Activated CD4-positive, CD25-positive, alpha-beta regulatory T cell treated with anti-CD3 and anti-CD28 coated beads, Interleukin-2, amount 50 U/mL, for 72 hours (primary cell): ENCODE results near the gene DSCAM.

Source experiments
- DNase-seq: peaks from one replicate; pipeline ENCODE4 v3.0.0; 2021

DSCAM gene

GRCh38 chr21:40152476-40152875 is 694.5 kb downstream of the DSCAM start:
- no peak for DNase-seq

GRCh38 chr21:40151611-40152010 is 695.3 kb downstream of the DSCAM start:
- DNase-seq, result no peak

GRCh38 chr21:40146216-40146837 is 700.6 kb downstream of the DSCAM start:
- no peak for DNase-seq

DNA sequence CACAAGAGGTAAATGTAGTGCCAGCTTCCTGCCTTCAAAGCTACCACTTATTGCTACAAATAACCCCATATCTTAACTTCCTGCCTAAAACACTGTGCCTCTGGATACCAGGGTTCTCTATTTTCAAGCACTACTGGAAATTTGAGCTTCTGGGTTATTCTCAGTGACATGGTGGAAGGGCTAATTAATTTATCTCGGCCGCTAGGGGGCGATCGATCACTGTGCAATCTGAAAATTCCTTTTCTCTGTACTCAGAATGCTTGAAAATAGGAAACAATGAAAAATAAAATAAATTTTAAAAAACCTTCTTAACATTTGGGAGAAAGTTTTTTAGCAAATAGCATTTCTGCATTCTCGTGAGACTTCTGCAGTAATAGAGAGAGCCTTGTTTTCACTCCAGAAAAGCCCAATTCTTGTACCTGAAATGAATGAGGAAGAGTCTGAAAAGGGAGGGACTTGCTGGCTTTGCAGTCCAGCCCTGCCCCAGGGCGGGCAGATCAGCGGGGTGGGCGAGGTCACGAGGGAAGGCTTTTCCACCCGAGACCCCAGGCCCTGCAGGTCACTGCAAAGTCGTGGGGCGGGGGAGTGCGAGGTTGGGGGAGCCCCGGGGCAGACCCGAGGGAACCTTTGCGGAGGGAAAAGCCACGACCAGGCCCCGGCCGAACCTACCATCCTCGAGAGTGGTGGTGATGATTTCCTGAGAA is 703.0 kb downstream of the DSCAM start:
- peak; percentile 33 for DNase-seq

DNA sequence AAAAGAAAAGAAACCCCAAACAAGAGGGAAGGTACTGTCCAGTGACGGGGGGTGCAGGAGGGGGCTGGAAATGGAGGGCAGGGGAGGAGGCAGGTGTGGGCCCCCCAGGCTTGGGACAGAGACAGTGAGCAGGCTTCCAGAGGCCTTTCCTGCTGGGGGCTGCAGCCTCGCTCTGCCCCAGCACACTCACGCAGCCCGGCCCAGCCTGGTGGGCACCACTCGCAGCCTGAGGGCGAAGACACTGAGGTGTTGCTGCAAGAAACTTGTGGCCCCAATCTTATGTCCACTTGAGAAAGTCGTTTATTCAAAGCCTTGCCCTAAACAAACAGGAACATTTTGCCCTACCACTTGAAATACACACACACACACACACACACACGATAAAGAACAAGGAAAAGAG is 705.3 kb downstream of the DSCAM start:
- no peak for DNase-seq

GRCh38 chr21:40140675-40141074 is 706.3 kb downstream of the DSCAM start:
- no peak for DNase-seq

- DNase-seq, result no peak
Measured at GRCh38 chr21:40139636-40140035, 707.3 kb downstream of the DSCAM start.

DNA sequence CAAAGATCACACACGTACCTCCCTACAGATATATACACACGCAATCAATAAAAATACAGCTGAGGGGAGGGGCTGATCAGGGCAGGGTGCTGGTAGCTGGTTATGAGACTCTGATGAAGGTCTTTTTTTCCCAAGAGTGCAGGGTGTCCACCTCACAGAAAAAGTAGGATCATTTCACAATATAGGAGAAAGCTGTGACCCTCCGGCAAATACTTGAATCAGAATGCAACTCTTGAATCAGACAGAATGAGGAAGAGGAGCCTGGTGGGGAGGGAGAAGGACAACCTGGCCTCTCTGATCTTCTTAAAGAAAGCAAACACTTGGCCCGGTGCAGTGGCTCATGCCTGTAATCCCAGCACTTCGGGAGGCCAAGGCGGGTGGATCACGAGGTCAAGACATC is 710.4 kb downstream of the DSCAM start:
- no peak for DNase-seq

DNA sequence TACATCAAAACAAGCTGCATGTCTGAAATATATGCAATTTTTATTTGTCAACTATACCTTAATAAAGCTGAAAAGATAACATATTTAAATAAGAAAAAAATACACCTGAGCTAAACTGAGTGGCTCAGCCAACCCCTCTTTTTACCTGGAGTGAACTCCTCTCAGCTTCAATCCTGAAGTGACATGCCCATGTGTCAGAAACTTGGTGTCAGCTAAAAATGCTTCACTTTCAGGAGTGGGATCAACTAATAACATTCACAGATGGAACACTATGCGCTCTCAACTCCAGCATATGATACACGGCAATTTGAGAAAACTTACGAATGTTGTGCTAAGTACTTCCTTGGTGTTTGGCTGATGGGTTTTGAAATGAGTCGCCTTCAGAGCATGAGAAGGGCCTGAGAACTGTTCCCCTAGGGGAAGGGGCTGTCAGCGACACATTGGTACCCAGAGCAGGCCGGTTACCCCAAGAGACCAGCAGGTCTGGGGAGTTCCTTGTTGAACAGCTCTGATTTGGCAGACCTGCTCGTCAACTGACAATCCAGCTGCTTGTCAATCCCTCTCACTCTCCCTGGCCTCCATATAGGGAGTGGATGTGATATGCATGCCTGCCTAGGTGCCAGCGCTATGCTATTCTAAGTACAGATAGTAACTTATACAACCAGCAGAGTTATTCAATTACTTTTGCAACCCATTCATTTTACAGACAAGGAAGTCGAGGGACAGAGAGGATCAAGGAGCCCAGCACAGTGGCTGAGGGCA is 712.0 kb downstream of the DSCAM start:
- no peak for DNase-seq

DNA sequence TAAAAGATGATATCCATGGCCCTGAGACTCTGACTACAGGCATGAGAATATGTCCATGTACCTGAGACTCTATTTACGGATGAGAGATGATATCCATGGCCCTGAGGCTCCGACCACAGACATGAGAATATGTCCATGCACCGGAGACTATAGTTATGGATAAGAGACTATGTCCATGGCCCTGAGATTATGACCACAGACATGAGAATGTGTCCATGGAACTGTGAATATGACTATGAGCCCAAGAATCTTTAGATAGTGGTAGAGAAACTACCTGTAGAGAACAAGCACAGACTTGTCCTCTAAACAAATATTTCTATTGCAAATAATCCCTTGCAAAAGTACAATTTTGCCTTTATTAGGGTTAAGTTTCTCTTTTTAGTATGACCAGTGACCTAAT is 716.5 kb downstream of the DSCAM start:
- no peak for DNase-seq

GRCh38 chr21:40129809-40130208 is 717.1 kb downstream of the DSCAM start:
- no peak for DNase-seq

DNA sequence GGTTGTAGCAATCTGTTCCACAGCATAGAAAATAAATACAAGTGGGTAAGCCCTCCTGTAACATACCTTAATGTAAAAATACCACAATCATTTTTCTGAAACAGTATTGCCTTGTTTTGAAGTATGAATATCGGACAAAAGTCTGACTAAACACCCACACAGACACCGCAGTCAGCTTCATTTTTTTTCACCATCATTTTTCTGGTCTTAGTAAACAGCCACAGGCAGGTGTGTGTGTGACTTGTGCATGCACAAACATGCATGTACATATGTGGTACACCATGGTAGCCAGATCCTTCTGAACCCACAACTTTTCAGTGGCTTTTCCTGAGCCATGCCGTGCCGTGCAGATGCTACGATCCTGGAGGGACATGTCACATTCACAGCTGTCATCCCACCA is 718.1 kb downstream of the DSCAM start:
- DNase-seq, result no peak

DNA sequence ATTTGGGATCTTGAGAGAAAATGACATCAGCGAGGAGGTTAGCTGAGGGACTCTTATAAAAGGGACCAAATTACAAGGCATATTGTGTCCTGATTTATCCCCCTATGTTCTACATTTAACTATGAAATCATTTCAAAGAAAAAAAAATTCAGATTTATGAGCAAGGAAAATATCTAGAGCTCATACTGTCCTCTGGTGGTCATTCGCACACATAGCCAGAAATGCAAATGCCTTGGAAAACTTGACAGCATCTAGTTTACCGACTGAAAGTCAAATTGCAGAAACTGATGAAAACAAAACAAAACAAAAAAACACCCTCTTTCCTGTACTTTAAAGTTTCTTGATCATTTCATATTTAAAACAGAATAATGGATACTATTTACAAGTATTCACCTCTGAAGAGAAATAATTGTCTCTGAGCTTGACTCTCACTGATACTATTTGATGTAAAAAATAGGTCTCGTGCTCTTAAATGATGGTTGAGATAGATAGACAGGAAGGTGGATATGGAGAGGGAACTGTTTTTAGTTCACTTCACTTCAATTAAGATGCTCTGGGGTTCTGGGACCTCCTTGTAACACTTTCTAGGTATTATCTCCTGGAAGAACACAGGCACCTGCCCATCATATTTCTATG is 725.9 kb downstream of the DSCAM start:
- no peak for DNase-seq

DNA sequence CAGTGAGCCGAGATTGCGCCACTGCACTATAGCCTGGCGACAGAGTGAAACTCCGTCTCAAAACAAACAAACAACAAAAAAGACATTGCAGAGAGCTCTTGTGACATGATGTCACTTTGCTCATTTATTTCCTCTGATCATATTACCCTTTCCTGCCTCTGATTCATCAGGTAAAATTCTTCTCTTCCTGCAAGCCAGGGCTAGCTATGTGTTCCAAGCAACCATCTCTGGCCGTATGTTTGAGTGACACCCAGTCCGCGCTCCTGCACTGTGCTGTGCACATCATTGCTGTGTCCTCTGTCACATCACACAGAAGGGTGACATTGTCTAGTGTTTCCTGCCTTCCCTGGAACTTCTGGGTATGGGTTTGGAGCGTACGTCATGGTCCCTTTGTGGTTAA is 728.4 kb downstream of the DSCAM start:
- DNase-seq, result no peak

DNA sequence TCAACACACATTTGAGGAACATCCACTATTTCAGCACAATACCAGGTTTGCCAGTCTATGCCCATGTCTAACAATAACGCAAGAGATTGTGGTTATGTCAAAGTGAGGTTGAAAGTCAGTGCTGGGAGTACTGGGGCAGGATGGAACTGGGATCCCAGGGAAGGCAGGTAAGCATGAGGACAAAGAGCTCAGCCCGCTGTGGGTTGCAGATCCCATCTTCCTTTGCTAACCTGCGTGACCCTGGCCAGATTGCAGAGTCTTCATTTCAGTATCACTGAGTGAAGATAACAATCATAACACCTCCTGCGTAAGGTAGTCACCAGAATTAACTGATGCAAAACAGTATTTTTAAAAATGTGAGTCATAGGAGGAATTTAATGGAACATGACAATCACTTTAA is 729.7 kb downstream of the DSCAM start:
- no peak for DNase-seq

GRCh38 chr21:40115775-40116174 is 731.2 kb downstream of the DSCAM start:
- DNase-seq, result no peak

DNA sequence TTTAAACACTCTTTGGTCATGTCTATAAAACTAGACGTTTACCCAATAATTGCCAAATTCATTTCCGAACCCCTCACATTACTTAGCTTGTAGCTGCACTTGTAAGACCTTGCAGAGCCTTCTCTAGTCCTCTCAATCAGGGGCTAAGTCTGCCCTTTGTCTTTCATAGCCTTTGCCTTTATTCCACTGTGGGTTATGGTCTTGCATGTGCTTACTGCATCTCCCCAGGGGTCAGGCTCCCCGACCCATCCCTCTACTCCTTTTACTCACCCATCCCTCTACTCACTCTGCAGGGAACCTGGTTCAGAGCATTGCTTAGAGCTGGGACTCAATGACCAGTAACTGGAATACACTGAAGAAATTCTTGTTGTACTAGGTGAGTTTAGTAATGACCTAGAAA is 744.3 kb downstream of the DSCAM start:
- DNase-seq, result no peak

DNA sequence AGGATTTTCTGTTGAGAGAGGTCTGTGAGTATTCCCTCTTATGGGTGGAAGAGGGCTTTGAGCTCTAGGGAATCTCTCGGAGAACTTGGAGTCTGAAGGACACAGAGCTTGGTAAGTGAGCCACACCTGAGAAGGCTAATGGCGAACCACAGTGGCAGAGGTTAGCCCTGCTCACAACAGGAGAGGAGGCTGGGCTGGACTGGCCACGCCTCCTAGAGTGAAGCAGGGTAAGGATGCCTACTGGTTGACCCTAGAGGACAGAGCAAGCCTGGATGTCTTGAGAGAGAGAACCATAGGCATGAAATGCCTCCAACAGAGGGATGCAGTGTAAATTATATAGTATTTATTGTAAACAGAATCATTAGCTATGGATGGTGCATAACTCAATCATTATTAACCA is 747.1 kb downstream of the DSCAM start:
- no peak for DNase-seq

DNA sequence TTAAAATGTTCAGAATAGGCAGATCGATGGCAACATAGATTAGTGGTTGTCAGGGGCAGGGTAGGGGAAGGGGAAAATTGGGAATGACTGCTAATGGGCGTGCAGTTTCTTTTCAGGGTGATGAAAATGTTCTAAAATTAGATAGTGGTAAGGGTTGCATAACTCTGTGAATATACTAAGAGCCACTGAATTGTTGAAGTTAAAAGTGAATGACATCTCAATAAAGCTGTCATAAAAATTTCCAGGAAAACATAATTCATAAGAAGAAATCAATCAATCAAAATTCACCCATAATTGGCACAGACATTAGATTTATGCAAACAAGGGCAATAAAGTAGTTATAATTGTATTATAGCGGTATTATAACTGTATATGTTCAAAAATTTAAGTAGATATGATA is 751.5 kb downstream of the DSCAM start:
- DNase-seq, result no peak

DNA sequence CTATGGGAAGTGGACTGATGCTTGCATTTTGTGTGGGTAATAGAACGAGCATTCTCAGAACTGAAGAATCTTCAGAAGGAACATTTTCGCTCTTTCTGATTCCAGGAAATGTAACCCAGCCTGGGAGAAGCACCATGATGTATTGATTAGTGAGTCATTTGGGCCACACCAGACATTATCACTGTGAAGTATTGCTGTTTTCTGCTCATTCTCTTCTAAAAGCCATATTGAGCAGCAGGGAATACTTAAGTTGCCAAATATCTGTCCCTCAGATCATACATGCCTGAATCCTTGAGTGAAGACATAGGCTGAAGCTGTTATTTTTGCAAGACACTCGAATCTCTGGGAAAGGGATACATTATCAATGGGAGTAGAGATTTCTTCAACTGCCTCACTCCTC is 766.6 kb downstream of the DSCAM start:
- DNase-seq, result no peak

DNA sequence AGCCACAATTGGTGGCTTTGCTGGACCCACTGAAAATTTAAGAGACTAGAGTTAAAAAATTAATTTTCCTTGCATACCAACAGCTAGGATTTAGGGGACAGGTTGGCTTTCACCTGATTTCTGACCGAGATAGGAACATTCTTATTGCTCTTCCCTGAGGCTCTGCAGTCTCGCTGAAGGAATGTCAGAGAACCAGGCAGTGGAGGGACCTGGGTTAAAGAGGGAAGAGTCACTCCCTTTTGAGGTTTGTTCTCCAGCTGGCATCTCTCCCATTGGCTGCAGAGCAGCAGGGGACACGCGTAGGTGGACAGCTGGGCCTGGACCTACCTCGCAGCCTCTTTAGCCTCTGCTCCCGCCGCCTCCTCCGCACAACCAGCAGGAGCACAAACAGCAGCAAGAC is 772.2 kb downstream of the DSCAM start:
- no peak for DNase-seq

DNA sequence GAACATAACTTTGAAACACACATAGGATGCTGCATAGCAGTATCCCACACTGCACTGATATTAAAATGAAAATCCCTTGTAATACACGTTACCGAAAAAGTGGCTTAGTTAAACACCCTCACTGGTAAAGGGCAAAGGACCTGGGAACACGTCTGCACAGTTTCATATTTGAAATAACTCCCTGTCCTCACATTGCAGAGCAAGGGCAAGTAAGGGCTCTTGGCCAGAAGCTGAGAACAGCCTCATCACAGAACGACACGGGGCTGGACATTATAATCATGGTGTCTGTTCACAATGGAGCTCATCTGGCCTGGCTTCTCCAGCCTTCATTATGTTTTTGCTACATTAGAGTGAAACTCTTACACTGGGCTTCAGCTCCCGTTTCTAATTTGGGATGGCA is 772.8 kb downstream of the DSCAM start:
- DNase-seq, result no peak

- no peak for DNase-seq
Measured at GRCh38 chr21:40073642-40074041, 773.3 kb downstream of the DSCAM start.

GRCh38 chr21:40070871-40071270 is 776.1 kb downstream of the DSCAM start:
- DNase-seq, result no peak
